ENCODE results near the gene GRK5.

DNA sequence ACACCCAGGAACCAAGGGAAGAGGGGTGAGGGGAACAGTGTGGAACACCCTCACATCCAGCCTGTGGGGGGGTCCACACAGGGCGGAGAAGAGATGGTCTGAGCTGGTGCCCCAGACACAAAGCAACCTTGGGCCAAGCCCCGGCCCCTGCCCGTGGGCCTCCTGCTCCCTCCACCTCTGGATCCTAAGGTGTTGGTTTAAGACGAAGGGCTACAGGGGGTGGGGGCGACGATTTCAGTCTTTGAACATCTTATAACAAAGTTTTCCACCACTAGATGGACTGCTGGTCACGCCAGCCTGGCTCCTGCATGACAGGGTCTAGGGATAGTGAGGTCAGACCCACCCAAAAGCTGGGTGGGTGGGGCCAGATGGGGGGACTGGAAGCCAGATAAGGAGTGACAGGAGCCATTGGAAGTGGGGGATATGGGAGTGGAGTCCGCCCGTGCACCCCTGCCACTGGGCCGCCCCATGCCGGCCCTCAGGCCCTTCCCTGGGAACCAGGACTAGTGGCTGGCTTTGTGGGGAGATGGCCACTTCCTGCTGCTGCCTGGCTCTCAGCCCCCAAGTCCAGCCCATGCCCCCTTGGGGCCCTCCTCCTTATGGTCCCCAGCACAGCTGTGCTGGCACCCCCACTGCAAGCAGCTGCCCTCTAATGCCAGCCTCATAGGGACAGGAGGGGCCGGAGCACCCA lies 236.7 kb downstream of the GRK5 start:
- TF ChIP-seq, protein P1, sequence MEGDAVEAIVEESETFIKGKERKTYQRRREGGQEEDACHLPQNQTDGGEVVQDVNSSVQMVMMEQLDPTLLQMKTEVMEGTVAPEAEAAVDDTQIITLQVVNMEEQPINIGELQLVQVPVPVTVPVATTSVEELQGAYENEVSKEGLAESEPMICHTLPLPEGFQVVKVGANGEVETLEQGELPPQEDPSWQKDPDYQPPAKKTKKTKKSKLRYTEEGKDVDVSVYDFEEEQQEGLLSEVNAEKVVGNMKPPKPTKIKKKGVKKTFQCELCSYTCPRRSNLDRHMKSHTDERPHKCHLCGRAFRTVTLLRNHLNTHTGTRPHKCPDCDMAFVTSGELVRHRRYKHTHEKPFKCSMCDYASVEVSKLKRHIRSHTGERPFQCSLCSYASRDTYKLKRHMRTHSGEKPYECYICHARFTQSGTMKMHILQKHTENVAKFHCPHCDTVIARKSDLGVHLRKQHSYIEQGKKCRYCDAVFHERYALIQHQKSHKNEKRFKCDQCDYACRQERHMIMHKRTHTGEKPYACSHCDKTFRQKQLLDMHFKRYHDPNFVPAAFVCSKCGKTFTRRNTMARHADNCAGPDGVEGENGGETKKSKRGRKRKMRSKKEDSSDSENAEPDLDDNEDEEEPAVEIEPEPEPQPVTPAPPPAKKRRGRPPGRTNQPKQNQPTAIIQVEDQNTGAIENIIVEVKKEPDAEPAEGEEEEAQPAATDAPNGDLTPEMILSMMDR (IDR thresholded peaks at IDR 0.05): no peak
- TF ChIP-seq POLR2A (IDR thresholded peaks at IDR 0.05): no peak
